ENCODE results near the gene LCOR.
"Not testable (repeated sequence)": the region's sequence is repeated elsewhere in the genome, so short reads cannot be mapped to it uniquely, and the experiment has no call there.

Gene LCOR

GRCh38 chr10:96943161-96943560 lies 111.1 kb downstream of the LCOR start:
- not testable (repeated sequence) for FAIRE-seq

GRCh38 chr10:96947036-96947435 lies 114.9 kb downstream of the LCOR start:
- no peak for FAIRE-seq

- no peak for FAIRE-seq
These were observed 117.1 kb downstream of the LCOR start for GRCh38 chr10:96949039-96949683.

GRCh38 chr10:96951954-96952353 lies 119.9 kb downstream of the LCOR start:
- no peak for FAIRE-seq

GRCh38 chr10:96955794-96956193 lies 123.7 kb downstream of the LCOR start:
- no peak for FAIRE-seq

- no peak for FAIRE-seq
These were observed 126.0 kb downstream of the LCOR start for GRCh38 chr10:96958071-96958470.

GRCh38 chr10:96959733-96960132 lies 127.6 kb downstream of the LCOR start:
- no peak for FAIRE-seq

GRCh38 chr10:96960872-96961271 lies 128.8 kb downstream of the LCOR start:
- no peak for FAIRE-seq

- no peak for FAIRE-seq
These were observed 132.0 kb downstream of the LCOR start for GRCh38 chr10:96964131-96964530.

- FAIRE-seq: no peak
These were observed 135.7 kb downstream of the LCOR start for GRCh38 chr10:96967847-96968246.

- FAIRE-seq: no peak
These were observed 136.8 kb downstream of the LCOR start for GRCh38 chr10:96968682-96969423.

- no peak for FAIRE-seq
These were observed 139.2 kb downstream of the LCOR start for GRCh38 chr10:96971324-96971723.

GRCh38 chr10:96972264-96972663 lies 140.2 kb downstream of the LCOR start:
- FAIRE-seq: no peak

GRCh38 chr10:96973809-96974747 lies 142.0 kb downstream of the LCOR start:
- no peak for FAIRE-seq

GRCh38 chr10:96975136-96975535 lies 143.0 kb downstream of the LCOR start:
- FAIRE-seq: no peak

GRCh38 chr10:96978621-96979154 lies 146.6 kb downstream of the LCOR start:
- FAIRE-seq: no peak

GRCh38 chr10:96982149-96982930 lies 150.2 kb downstream of the LCOR start:
- FAIRE-seq: no peak

GRCh38 chr10:96984541-96985131 lies 152.5 kb downstream of the LCOR start:
- no peak for FAIRE-seq

GRCh38 chr10:96986200-96986856 lies 154.2 kb downstream of the LCOR start:
- no peak for FAIRE-seq

GRCh38 chr10:96987141-96987841 lies 155.2 kb downstream of the LCOR start:
- FAIRE-seq: no peak

- FAIRE-seq: no peak
These were observed 155.7 kb downstream of the LCOR start for GRCh38 chr10:96987842-96988175.

Data from TTC549 (cell line).